ENCODE results near the gene ZNF79. TPM values are rescaled to one million over a fixed set of nuclear protein-coding genes. Genes with fewer than 3 reads are reported as not detected.
A peak's percentile ranks its signal among the peaks of the same experiment; 100 is the strongest.

Gene ZNF79
- polyA plus RNA-seq, 5 donors, result 4.9 to 6.4 (median 5.9) TPM

GRCh38 chr9:127423476-127423933 lies 677 bp upstream of the ZNF79 start:
- DNase-seq, result no peak

DNA sequence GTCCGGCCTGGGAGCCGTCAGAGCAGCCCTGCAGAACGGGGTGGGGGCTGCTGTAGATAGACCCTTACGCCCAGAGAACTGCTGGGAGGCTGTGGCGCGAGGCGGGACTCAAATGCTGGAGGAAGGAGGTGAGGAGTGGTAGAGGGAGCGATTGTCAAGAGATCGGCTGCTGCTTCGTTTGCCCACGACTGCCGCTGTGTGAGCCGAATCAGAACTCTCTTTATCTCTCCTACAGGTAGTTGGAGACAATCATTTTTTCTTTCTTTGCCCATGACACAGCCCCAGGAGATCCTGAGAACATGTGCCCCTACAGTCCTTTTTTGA lies 456 bp downstream of the ZNF79 start:
- no peak for DNase-seq

- no peak for DNase-seq
Measured at GRCh38 chr9:127426756-127427155, 2.6 kb downstream of the ZNF79 start.

DNA sequence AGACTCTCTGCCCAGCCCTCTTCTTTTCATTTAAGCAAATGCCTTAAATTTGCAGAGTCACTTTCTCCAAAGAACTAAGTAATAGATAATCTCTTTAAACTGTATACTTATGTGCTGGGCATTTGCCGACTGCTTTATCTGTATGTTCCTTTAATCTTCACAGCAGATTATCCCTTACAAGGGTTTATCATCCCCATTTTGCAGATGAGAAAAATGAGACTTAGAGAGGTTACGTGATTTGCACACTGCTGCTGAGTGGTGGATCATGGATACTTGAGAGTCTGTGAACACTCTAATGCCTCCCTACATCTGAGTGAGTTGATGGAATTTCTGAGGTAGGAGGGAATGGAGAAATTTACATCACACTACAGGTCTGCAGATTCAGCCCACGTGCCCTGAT lies 4.2 kb downstream of the ZNF79 start:
- no peak for DNase-seq

DNA sequence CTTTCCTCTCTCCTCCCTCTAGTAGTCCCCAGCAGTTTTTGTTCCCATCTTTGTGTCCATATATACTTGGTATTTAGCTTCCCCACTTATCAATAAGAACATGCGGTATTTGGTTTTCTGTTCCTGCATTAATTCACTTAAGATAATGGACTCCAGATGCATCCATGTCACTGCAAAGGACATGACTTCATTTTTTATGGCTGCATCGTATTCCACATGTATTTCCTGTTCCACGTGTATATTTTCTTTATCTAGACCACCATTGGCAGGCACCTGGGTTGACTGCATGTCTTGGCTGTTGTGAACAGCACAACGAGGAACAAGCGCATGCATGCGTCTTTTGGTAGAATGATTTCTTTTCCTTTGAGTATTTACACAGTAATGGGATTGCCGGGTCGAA lies 6.2 kb downstream of the ZNF79 start:
- DNase-seq, result no peak

DNA sequence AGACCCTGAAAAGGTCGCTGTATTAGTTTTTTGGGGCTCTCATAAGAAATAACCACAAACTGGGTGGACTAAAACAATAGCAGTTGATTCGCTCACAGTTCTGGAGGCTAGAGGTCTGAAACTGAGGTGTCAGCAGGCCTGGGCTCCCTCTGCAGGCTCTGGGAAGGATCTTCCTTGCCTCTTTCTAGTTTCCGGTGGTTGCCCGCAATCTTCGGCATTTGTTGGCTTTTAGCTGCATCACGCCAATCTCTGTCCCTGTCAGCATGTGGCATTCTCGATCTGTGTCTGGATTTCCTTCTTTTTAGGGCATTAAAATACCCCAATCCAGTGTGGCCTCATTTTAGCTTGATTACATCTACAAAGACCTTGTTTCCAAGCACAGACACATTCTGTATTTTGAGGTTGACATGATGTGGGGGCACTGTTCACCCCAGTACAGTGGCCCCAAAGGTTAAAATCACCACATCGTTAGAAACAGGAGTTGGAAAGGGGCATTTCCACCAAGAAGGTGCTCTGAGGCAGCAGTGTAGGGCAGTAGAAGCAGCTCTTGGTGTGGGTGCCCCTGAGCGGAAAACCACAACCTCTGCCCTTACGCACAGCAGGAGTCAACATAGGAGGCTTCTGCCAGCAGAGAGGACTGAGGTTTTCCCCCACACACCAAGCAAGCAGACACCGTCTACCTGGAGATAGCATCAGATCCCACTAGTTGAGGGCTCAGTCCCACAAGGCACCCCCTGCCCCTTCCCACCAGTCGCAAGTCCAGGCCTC lies 13.5 kb downstream of the ZNF79 start:
- no peak for DNase-seq

DNA sequence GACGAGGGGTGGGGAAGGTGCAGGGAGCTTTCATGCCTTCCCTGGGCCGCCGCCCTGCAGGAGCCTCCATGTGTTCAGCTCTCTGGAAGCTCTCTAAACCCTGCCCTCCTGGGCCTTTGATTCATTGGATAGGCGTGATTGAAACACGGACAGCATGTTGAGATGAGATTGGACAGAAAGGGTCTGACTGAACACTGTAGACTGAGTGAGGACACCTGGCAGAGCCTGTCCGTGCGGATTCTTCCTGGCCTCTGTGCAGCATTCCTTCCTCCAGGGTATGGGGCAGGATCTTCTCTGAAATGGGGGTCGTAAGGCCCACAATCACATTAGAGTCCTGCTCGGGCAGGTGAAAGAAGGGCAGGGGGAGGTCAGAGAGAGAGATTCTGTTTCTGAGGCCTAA lies 14.2 kb downstream of the ZNF79 start:
- DNase-seq, result no peak

DNA sequence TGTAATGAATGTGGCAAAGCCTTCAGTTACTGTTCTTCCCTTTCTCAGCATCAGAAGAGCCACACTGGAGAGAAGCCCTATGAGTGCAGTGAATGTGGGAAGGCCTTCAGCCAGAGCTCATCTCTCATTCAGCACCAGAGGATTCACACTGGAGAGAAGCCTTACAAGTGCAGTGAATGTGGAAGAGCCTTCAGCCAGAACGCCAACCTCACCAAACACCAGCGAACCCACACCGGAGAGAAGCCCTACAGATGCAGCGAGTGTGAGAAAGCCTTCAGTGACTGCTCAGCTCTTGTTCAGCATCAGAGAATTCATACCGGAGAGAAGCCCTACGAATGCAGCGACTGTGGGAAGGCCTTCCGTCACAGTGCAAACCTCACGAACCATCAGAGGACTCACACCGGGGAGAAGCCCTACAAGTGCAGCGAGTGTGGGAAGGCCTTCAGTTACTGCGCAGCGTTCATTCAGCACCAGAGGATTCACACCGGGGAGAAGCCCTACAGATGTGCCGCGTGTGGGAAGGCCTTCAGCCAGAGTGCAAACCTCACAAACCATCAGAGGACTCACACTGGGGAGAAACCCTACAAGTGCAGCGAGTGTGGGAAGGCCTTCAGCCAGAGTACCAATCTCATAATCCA lies 20.2 kb downstream of the ZNF79 start:
- no peak for DNase-seq

DNA sequence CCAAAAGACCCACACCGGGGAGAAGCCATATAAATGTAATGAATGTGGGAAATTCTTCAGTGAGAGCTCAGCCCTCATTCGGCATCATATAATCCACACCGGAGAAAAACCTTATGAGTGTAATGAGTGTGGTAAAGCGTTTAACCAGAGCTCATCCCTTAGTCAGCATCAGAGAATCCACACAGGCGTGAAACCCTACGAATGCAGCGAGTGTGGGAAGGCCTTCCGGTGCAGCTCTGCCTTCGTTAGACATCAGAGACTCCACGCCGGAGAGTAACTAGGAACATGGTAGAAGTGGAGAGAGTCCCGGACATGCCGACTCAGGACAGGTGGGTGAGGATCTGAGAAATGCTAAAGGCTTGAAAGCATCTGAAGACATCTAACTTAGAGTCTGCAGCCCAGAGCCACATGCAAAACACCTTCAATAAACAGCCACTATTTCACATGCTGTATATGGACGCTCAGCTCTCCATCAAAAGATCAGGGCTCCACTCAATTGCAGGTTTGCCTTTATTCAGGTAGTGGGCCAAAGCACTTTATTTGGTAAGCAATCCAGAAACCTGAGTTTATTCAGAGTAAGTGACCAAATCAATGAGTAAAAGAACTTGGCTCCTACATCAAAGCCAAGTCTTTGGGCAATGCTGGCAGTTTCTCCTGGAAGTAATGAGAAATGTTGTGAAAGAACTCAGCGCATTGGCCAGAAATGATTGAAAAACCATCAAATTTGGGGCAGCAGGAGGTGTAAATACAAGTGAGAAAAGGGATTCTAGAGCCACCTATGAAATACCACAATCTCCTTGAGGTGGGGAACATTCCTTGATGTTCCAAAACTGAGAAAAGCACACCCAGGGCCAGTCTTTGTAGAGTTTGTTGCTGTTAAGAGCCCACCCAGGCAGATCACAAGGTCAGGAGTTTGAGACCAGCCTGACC lies 21.0 kb downstream of the ZNF79 start:
- DNase-seq, result no peak

GRCh38 chr9:127445851-127446712 lies 21.9 kb downstream of the ZNF79 start:
- no peak for DNase-seq

GRCh38 chr9:127446713-127447415 lies 22.7 kb downstream of the ZNF79 start:
- DNase-seq, result no peak

DNA sequence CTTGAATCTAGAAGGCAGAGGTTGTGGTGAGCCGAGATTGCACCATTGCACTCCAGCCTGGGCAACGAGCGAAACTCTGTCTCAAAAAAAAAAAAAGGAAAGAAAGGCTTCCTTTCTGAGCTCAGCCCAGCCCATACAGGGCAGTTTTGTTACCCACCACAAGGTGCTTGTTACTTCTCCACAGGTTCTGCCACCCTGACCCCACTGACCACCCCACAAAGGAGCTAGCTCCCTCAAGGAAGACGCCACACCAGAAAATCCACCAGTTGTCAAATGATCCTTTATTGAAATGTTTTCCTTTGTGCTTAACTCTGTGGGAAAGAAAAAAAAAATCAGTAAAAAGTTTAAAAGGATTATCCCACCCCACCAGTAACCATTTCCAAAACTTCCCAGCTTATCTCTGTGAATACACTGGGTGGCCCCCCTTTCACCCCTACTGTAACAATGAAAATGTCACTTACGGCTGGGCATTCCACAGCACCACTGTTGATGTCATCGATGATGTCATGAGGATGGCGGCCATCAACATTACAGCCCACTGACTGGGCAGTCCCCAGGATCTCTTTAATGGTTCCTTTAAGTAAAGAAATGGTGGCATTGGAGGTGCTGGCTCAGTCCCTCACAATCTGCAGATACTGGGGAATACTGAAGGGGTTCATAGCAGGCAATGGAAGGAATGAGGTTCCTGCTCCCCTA lies 23.4 kb downstream of the ZNF79 start:
- DNase-seq, result no peak

DNA sequence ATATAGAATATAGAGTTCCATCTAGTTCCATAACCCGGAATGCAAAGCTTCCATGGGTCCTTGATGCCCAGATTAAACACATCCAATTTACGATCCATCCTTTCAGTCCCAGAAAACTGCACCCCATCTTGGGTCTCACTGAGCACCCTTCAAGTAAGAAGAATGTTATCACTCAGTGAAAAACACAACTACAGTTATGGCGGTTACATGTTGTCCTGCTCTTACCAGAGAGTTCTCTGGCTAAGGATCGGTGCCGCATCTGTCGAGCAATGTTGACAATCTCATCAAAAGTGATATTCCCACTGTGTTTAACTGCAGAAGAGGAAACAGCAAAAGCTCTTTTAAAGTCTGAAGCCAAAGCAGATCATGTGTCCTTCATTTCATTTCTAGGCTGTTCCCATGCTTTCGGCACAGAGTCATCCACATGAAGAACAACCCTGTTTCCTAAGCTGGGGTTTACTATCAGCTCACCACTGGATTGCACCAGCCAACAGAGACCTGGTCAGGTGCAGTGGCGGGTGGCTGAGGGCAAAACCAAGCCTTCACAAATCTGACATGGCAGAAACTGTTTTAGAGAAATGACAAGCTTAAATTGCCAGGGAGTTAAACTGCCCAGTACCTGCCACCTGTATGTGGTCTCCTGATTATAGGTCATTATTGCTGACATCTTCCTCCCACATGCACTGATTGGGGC lies 24.1 kb downstream of the ZNF79 start:
- no peak for DNase-seq

GRCh38 chr9:127449332-127449966 lies 25.3 kb downstream of the ZNF79 start:
- DNase-seq, result no peak

DNA sequence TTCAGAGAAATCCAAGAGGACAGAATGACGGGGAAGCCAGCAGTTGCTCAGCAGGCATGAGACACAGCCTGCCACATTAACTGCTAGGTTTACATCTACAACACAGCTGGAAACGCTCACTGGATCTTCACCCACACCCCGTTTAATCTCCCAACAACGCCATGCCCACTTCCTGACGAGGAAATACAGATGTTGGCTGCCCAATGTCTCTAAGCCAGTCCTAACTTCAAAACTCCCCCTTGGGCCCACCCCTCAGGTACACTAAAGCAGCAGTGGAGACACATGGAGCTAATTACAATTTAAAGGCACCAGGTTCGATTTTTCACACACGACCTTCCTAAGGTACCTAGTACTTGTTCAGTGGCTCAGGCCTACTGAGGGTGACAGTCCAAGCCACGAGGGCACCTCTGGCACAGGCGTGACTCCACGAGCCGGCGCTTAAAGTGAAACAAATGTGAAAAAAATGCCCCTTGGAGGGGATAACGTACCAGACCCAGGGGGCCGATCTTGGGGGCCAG lies 26.1 kb downstream of the ZNF79 start:
- peak in 1 of 2 donors; percentile 32 for DNase-seq

DNA sequence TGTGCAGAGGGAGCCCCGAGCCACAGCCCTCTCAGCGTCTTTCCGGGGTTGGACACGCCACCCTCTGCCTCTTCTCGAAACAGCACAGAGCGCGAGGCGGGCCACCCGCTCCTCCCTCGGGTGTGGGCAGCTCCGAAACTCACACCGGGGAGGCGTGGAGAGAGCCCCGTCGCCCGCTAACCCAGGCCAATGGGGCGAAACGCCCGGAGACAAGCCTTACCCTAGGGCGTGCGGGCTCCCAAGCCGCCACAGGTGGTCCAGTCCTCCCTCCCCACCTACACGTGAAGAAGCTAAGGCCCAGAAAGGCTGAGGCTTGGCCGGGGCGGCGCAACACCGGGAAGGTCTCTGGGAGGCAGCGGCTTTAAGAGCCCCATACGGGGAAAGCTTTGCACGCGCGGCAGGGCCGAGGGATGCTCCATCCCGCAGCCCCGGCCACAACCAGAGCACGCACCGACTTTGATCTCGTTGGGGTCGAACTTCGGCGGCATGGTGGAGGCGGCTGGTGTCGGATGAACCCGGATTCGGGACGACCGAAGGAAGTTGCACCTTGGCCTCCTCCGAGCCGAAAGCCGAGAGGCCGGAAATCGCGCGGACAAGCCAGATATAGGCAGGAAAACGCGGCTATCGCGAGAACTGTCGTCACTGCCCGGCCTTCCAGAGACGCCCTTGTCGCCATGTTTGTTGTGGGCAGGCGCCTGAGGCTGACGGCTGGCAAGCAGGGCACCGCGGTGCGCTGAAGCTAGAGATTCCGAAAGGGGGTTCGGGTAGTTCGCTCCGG lies 26.8 kb downstream of the ZNF79 start, which contains the start of the genes LRSAM1 and RPL12:
TSS of gene LRSAM1 (plus strand) at position 681 of the 778 bp plus-strand sequence. CDS start 3,018 bp downstream, outside the sequence.
TSS of gene RPL12 (minus strand) at position 577 of the 778 bp plus-strand sequence. CDS start at position 488, 89 bp downstream.
- DNase-seq, result peak; percentile 94 to 97

DNA sequence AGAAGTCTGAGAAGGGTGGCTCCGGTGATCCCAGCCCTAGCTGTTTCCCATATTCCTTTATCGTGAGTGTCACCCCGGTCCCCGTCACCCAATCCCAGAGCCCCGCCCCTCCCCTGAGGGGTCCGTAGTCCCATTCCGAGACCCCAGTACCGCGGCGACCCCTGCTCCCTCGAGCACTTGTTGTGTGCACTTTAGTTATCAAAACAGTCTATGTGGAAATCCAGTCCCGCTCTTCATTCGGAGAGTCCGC lies 27.4 kb downstream of the ZNF79 start:
- no peak for DNase-seq

Data from right lung (tissue), 5 donors.